H9 (cell line): ENCODE results near the gene CROCC. TPM values are rescaled to one million over a fixed set of nuclear protein-coding genes. Genes with fewer than 3 reads are reported as not detected.
"Not testable (repeated sequence)": the region's sequence is repeated elsewhere in the genome, so short reads cannot be mapped to it uniquely, and the experiment has no call there.

Experiments used
- DNase-seq: peaks from one replicate; pipeline ENCODE4 v3.0.0-alpha.2; 2017
- H2AFZ ChIP-seq: one replicate; pipeline ENCODE4 v1.6.1; 2013; ENCODE audit warnings: mild to moderate bottlenecking, low read length, control low read depth, moderate library complexity
- H2AK5ac ChIP-seq: 2 replicates; pipeline ENCODE4 v1.6.1; 2013; ENCODE audit warnings: low read length, control low read depth, mixed read lengths; ENCODE audit not compliant: insufficient read length
- H2BK120ac ChIP-seq: one replicate; pipeline ENCODE4 v1.6.1; 2013; ENCODE audit warnings: low read depth, mild to moderate bottlenecking, low read length, control low read depth, inconsistent platforms; ENCODE audit not compliant: poor library complexity, severe bottlenecking
- H2BK12ac ChIP-seq: 2 replicates; pipeline ENCODE4 v1.6.1; 2013; ENCODE audit warnings: low read length, control low read depth, mixed read lengths, low read depth; ENCODE audit not compliant: insufficient read length
- H2BK15ac ChIP-seq: 2 replicates; pipeline ENCODE4 v1.6.1; 2013; ENCODE audit warnings: low read depth, low read length, control low read depth
- H2BK20ac ChIP-seq: one replicate; pipeline ENCODE4 v1.6.1; 2013; ENCODE audit warnings: low read depth, mild to moderate bottlenecking, low read length, control low read depth, inconsistent platforms; ENCODE audit not compliant: poor library complexity, severe bottlenecking
- H2BK5ac ChIP-seq: 2 replicates; pipeline ENCODE4 v1.6.1; 2013; ENCODE audit warnings: low read length, control low read depth, mixed read lengths; ENCODE audit not compliant: insufficient read length
- H3K14ac ChIP-seq: 2 replicates; pipeline ENCODE4 v1.6.1; 2013; ENCODE audit warnings: low read length, control low read depth; ENCODE audit not compliant: insufficient read depth
- H3K18ac ChIP-seq: 2 replicates; pipeline ENCODE4 v1.6.1; 2013; ENCODE audit warnings: low read depth, mild to moderate bottlenecking, mixed read lengths, low read length, control low read depth; ENCODE audit not compliant: insufficient read length
- H3K23ac ChIP-seq: 2 replicates; pipeline ENCODE4 v1.6.1; 2013; ENCODE audit warnings: low read length, control low read depth, mixed read lengths, low read depth; ENCODE audit not compliant: insufficient read length
- H3K23me2 ChIP-seq: 2 replicates; pipeline ENCODE4 v1.6.1; 2013; ENCODE audit warnings: low read depth, mild to moderate bottlenecking, mixed read lengths, low read length, control low read depth; ENCODE audit not compliant: insufficient read length, poor library complexity, severe bottlenecking
- H3K27ac ChIP-seq: 2 replicates; pipeline ENCODE4 v1.5.1; 2013; ENCODE audit warnings: low read length, control low read depth, mixed read lengths, low read depth; ENCODE audit not compliant: insufficient read length
- H3K27me3 ChIP-seq: 2 replicates; pipeline ENCODE4 v1.6.1; 2013; ENCODE audit warnings: low read length, control low read depth, inconsistent platforms; ENCODE audit not compliant: insufficient read depth
- H3K4ac ChIP-seq: 2 replicates; pipeline ENCODE4 v1.6.1; 2013; ENCODE audit warnings: low read depth, mild to moderate bottlenecking, control low read depth, inconsistent platforms, low read length, moderate library complexity
- H3K4me1 ChIP-seq: 2 replicates; pipeline ENCODE4 v1.6.1; 2013; ENCODE audit warnings: low read length, control low read depth, inconsistent platforms; ENCODE audit not compliant: insufficient read depth
- H3K4me2 ChIP-seq: 2 replicates; pipeline ENCODE4 v1.6.1; 2013; ENCODE audit warnings: low read length, control low read depth, mixed read lengths; ENCODE audit not compliant: insufficient read length, insufficient read depth
- H3K56ac ChIP-seq: 2 replicates; pipeline ENCODE4 v1.6.1; 2013; ENCODE audit warnings: low read depth, mild to moderate bottlenecking, mixed read lengths, low read length, control low read depth; ENCODE audit not compliant: insufficient read length
- H3K79me1 ChIP-seq: 2 replicates; pipeline ENCODE4 v1.6.1; 2013; ENCODE audit warnings: low read depth, mild to moderate bottlenecking, moderate library complexity, low read length, control low read depth, inconsistent platforms; ENCODE audit not compliant: insufficient read depth, poor library complexity, severe bottlenecking
- H3K79me2 ChIP-seq: 2 replicates; pipeline ENCODE4 v1.6.1; 2013; ENCODE audit warnings: low read length, control low read depth, inconsistent platforms; ENCODE audit not compliant: insufficient read depth
- H3K9ac ChIP-seq: 2 replicates; pipeline ENCODE4 v1.6.1; 2013; ENCODE audit warnings: low read length, control low read depth, mixed read lengths; ENCODE audit not compliant: insufficient read length; ENCODE audit errors: extremely low read depth
- H3K9me3 ChIP-seq: one replicate; pipeline ENCODE4 v1.6.1; 2013; ENCODE audit warnings: low read depth, low read length, inconsistent platforms; ENCODE audit not compliant: control insufficient read depth
- H3T11ph ChIP-seq: one replicate; pipeline ENCODE4 v1.6.1; 2013; ENCODE audit warnings: mild to moderate bottlenecking, low read length, control low read depth, inconsistent platforms
- H4K20me1 ChIP-seq: one replicate; pipeline ENCODE4 v1.6.1; 2013; ENCODE audit not compliant: control insufficient read depth, insufficient read length, insufficient read depth
- H4K5ac ChIP-seq: 2 replicates; pipeline ENCODE4 v1.6.1; 2013; ENCODE audit warnings: low read depth, mild to moderate bottlenecking, mixed read lengths, low read length, control low read depth; ENCODE audit not compliant: insufficient read length
- H4K8ac ChIP-seq: replicated peaks from 2 replicates; pipeline ENCODE4 v1.6.1; 2013; ENCODE audit warnings: low read length, control low read depth, mixed read lengths, low read depth; ENCODE audit not compliant: insufficient read length
- H4K91ac ChIP-seq: 2 replicates; pipeline ENCODE4 v1.6.1; 2013; ENCODE audit warnings: low read depth, mild to moderate bottlenecking, moderate library complexity, mixed read lengths, low read length, control low read depth; ENCODE audit not compliant: insufficient read length
- H3K27ac Mint-ChIP-seq, 3 experiments: 2 replicates in 2 of 3; 3 replicates in 1 of 3; pipeline ENCODE4 v1.8.0; 2020 to 2021; ENCODE audit warnings: mixed read lengths in 3 of 3, mild to moderate bottlenecking in 1 of 3, moderate library complexity in 1 of 3
- H3K27me3 Mint-ChIP-seq: 2 replicates; pipeline ENCODE4 v1.8.0; 2021; ENCODE audit warnings: low read depth, mild to moderate bottlenecking, moderate library complexity, mixed read lengths
- H3K36me3 Mint-ChIP-seq, 3 experiments: 2 replicates in 2 of 3; 3 replicates in 1 of 3; pipeline ENCODE4 v1.8.0; 2020 to 2021; ENCODE audit warnings: low read depth in 3 of 3, mixed read lengths in 3 of 3; ENCODE audit not compliant: insufficient read depth in 1 of 3
- H3K4me1 Mint-ChIP-seq, 2 experiments: 2 replicates each; pipeline ENCODE4 v1.8.0; 2020; ENCODE audit warnings: mixed read lengths in 2 of 2
- H3K4me3 Mint-ChIP-seq, 2 experiments: 2 replicates in 1 of 2; 3 replicates in 1 of 2; pipeline ENCODE4 v1.8.0; 2020 to 2021; ENCODE audit warnings: mild to moderate bottlenecking in 2 of 2, mixed read lengths in 2 of 2, moderate library complexity in 1 of 2
- H3K9me3 Mint-ChIP-seq, 2 experiments: 2 replicates in 1 of 2; 3 replicates in 1 of 2; pipeline ENCODE4 v1.8.0; 2020; ENCODE audit warnings: mild to moderate bottlenecking in 2 of 2, mixed read lengths in 2 of 2, moderate library complexity in 1 of 2
- WGBS: extraction: QIAGEN DNeasy Blood & Tissue Kit; methylation state at CpG from one replicate; pipeline ENCODE4 v1.1.7; 2013; ENCODE audit warnings: missing lambda C conversion rate, low lambda C conversion rate, mixed read lengths; ENCODE audit not compliant: insufficient read length; ENCODE audit errors: extremely low coverage; 5-methylcytosine and 5-hydroxymethylcytosine counted together
- total RNA-seq: library from RNA; stranded (reverse); gene quantifications from 2 replicates; pipeline ENCODE4 v1.2.1, GENCODE V29; 2021

The CROCC gene
- total RNA-seq, 1 experiment from 2014 or later, result 40.7 TPM

- not testable (repeated sequence) for H3K14ac ChIP-seq, H2AFZ ChIP-seq, H2BK20ac ChIP-seq, H4K91ac ChIP-seq, H4K20me1 ChIP-seq, H2BK120ac ChIP-seq, H3K79me2 ChIP-seq, H3K79me1 ChIP-seq, H3K27ac ChIP-seq, H2BK5ac ChIP-seq, H3K18ac ChIP-seq, H3K4me3 Mint-ChIP-seq, DNase-seq, H3K27me3 ChIP-seq, H3K23ac ChIP-seq, H3K23me2 ChIP-seq, H3K4me2 ChIP-seq, H3K4me1 ChIP-seq, H3K4ac ChIP-seq, H4K5ac ChIP-seq, H3K9me3 ChIP-seq, H2BK12ac ChIP-seq, H3K56ac ChIP-seq, H4K8ac ChIP-seq, H3K27me3 Mint-ChIP-seq, H3T11ph ChIP-seq, H3K9me3 Mint-ChIP-seq, H2AK5ac ChIP-seq, H3K9ac ChIP-seq, H3K4me1 Mint-ChIP-seq, H2BK15ac ChIP-seq
- H3K36me3 Mint-ChIP-seq, result peaks cover 7 to 30% (median 24%) of the 10 kb centered on the region in 3 experiments; a peak in 6 of 7 replicates
- peak overlapping the region in 1 of 3 experiments; percentile 59; a peak in 1 of 7 replicates for H3K27ac Mint-ChIP-seq
- WGBS, result no CpG with 5 or more reads among the region's 7 CpGs
These were observed 27.3 kb downstream of the CROCC start for GRCh38 chr1:16949026-16949425.

- H3K23me2 ChIP-seq, H3K9me3 ChIP-seq, H2BK120ac ChIP-seq, H3K4me2 ChIP-seq, H3K4me1 ChIP-seq, H3K14ac ChIP-seq, H3K79me1 ChIP-seq, H3K27me3 Mint-ChIP-seq, H2BK15ac ChIP-seq, H4K91ac ChIP-seq, H4K20me1 ChIP-seq, H2AK5ac ChIP-seq, H3K56ac ChIP-seq, H2BK5ac ChIP-seq, H4K8ac ChIP-seq, H3K4ac ChIP-seq, H3T11ph ChIP-seq, H2BK20ac ChIP-seq, H3K27me3 ChIP-seq, H2BK12ac ChIP-seq, H3K23ac ChIP-seq, H3K9me3 Mint-ChIP-seq, H3K9ac ChIP-seq, DNase-seq, H3K27ac ChIP-seq, H2AFZ ChIP-seq, H3K79me2 ChIP-seq, H3K27ac Mint-ChIP-seq, H3K18ac ChIP-seq, H4K5ac ChIP-seq, H3K4me1 Mint-ChIP-seq: not testable (repeated sequence)
- no CpG with 5 or more reads among the region's 4 CpGs for WGBS
- peaks cover 4 to 33% (median 26%) of the 10 kb centered on the region in 3 experiments; a peak in 6 of 7 replicates for H3K36me3 Mint-ChIP-seq
- peak overlapping the region in 1 of 2 experiments; percentile 50; a peak in 1 of 5 replicates for H3K4me3 Mint-ChIP-seq
These were observed 30.6 kb downstream of the CROCC start for GRCh38 chr1:16952376-16952775.
